Nucleus accumbens (tissue), 56 donors: ENCODE results near the gene RBKS.
"Not testable (repeated sequence)": the region's sequence is repeated elsewhere in the genome, so short reads cannot be mapped to it uniquely, and the experiment has no call there.

Experiments used
- DNase-seq, 56 donors: peaks; one replicate each; lab custom pipeline; 2025; lab: John Stamatoyannopoulos, UW

RBKS gene

GRCh38 chr2:27772804-27773203 is 117.4 kb downstream of the RBKS start:
- no peak for DNase-seq

- peak in 55 of 56 donors; percentile 49 to 96 (median 87) for DNase-seq
Observed at GRCh38 chr2:27771548-27772335, 118.4 kb downstream of the RBKS start, which contains the start of gene MRPL33. MRPL33 (plus strand) TSS chr2:27771719; CDS start chr2:27771778, 59 bp downstream.

- no peak for DNase-seq
Observed at GRCh38 chr2:27771202-27771547, 119.0 kb downstream of the RBKS start.

GRCh38 chr2:27766287-27766661 is 123.9 kb downstream of the RBKS start:
- no peak for DNase-seq

- peak in 29 of 56 donors; percentile 3 to 67 (median 16) for DNase-seq
Observed at GRCh38 chr2:27765621-27766286, 124.4 kb downstream of the RBKS start.

- DNase-seq: not testable (repeated sequence)
Observed at GRCh38 chr2:27764526-27764925, 125.7 kb downstream of the RBKS start.

GRCh38 chr2:27763907-27764267 is 126.3 kb downstream of the RBKS start:
- DNase-seq: no peak

GRCh38 chr2:27762951-27763906 is 127.0 kb downstream of the RBKS start:
- no peak for DNase-seq

- DNase-seq: peak in 1 of 56 donors; percentile 14
Observed at GRCh38 chr2:27756544-27757498, 133.4 kb downstream of the RBKS start.

- DNase-seq: no peak
Observed at GRCh38 chr2:27756091-27756490, 134.1 kb downstream of the RBKS start.

- no peak for DNase-seq
Observed at GRCh38 chr2:27754831-27755230, 135.4 kb downstream of the RBKS start.

- DNase-seq: peak in 30 of 56 donors; percentile 4 to 66 (median 24)
Observed at GRCh38 chr2:27754138-27754588, 136.0 kb downstream of the RBKS start.

- peak in 15 of 56 donors; percentile 3 to 54 (median 21) for DNase-seq
Observed at GRCh38 chr2:27752551-27753237, 137.5 kb downstream of the RBKS start.

GRCh38 chr2:27751377-27751776 is 138.8 kb downstream of the RBKS start:
- DNase-seq: no peak

- DNase-seq: not testable (repeated sequence)
Observed at GRCh38 chr2:27748803-27749554, 141.2 kb downstream of the RBKS start.

GRCh38 chr2:27747827-27748352 is 142.3 kb downstream of the RBKS start:
- DNase-seq: no peak

- no peak for DNase-seq
Observed at GRCh38 chr2:27746325-27746724, 143.9 kb downstream of the RBKS start.

- not testable (repeated sequence) for DNase-seq
Observed at GRCh38 chr2:27745494-27745893, 144.7 kb downstream of the RBKS start.
